GM12878 (cell line): Measurements from ENCODE around the gene ATP5ME. TPM values are rescaled to one million over a fixed set of nuclear protein-coding genes. Genes with fewer than 3 reads are reported as not detected.

Experiments
- ATAC-seq: fragments of 200-7000 bp; cut with Tn5 transposase; 3 replicates; pipeline ENCODE4 v1.9.1; 2020; ENCODE audit warnings: mild to moderate bottlenecking, moderate library complexity
- BruUV-seq: library from RNA; stranded (reverse); fragments of 400-500 nt; replicated peaks from 2 replicates; lab custom pipeline; 2021; lab: Mats Ljungman, UMichigan
- CTCF ChIA-PET: fragments of 300-600 bp; sonication (Branson Sonifier 250); formaldehyde crosslinking; extraction: SDS; loops from one replicate; lab custom pipeline; 2021; ENCODE audit warnings: inconsistent platforms; lab: Yijun Ruan, JAX
- POLR2A ChIA-PET: fragments of 350-600 bp; formaldehyde crosslinking; extraction: SDS; loops from one replicate; lab custom pipeline; 2021; ENCODE audit warnings: inconsistent platforms; lab: Charles Lee
- RAD21 ChIA-PET: fragments of 300-600 bp; sonication (Branson Sonifier 250); formaldehyde crosslinking; loops from one replicate; lab custom pipeline; 2023; ENCODE audit warnings: antibody characterized with exemption; ENCODE audit not compliant: unreplicated experiment; lab: Charles Lee
- SMC1A ChIA-PET: fragments of 300-600 bp; sonication (Branson Sonifier 250); formaldehyde crosslinking; loops from one replicate; lab custom pipeline; 2023; ENCODE audit not compliant: unreplicated experiment, uncharacterized antibody; lab: Charles Lee
- DNase-seq: peaks from one replicate; pipeline ENCODE4 v3.0.0-alpha.2; 2011; ENCODE audit warnings: low read depth, low spot score
- FAIRE-seq: peaks from 3 replicates; lab custom pipeline; 2011; peaks lifted over from hg19 to GRCh38; lab: Jason Lieb, UNC
- H2AFZ ChIP-seq: 2 replicates; pipeline ENCODE4 v1.6.0; 2011; ENCODE audit warnings: low read depth, low read length, control low read depth; ENCODE audit not compliant: control insufficient read depth
- H3K27ac ChIP-seq: 2 replicates; pipeline ENCODE4 v1.5.1; 2011; ENCODE audit warnings: control low read depth; ENCODE audit not compliant: control insufficient read depth, insufficient read depth
- H3K27me3 ChIP-seq, 2 experiments: replicated peaks in 1 of 2; 2 replicates each; pipeline versions ENCODE4 v1.6.0 to v1.6.1; 2011; ENCODE audit warnings: low read length in 1 of 2; ENCODE audit not compliant: control insufficient read depth in 2 of 2, insufficient read depth in 2 of 2
- H3K36me3 ChIP-seq, 2 experiments: 2 replicates each; pipeline ENCODE4 v1.5.1; 2011; ENCODE audit warnings: low read length in 1 of 2; ENCODE audit not compliant: control insufficient read depth in 2 of 2, insufficient read depth in 2 of 2
- H3K4me1 ChIP-seq: 2 replicates; pipeline ENCODE4 v1.6.1; 2011; ENCODE audit warnings: mild to moderate bottlenecking, low read length, moderate library complexity, mixed read lengths; ENCODE audit not compliant: control insufficient read depth, insufficient read depth
- H3K4me2 ChIP-seq: 2 replicates; pipeline ENCODE4 v1.6.0; 2011; ENCODE audit warnings: control low read depth; ENCODE audit not compliant: control insufficient read depth, insufficient read depth
- H3K4me3 ChIP-seq: fragments of 200-600 bp; sonication (generic); 2 replicates; pipeline ENCODE4 v1.5.1; 2016
- H3K79me2 ChIP-seq: 2 replicates; pipeline ENCODE4 v1.6.0; 2011; ENCODE audit warnings: low read length; ENCODE audit not compliant: control insufficient read depth, insufficient read depth
- H3K9ac ChIP-seq: 2 replicates; pipeline ENCODE4 v1.8.0; 2011; ENCODE audit warnings: low read length, control low read depth, mixed read lengths; ENCODE audit not compliant: control insufficient read depth, insufficient read depth
- H3K9me3 ChIP-seq: replicated peaks from 3 replicates; pipeline ENCODE4 v1.5.1; 2011; ENCODE audit warnings: mild to moderate bottlenecking, low read length; ENCODE audit not compliant: control insufficient read depth, insufficient read depth
- H4K20me1 ChIP-seq: 2 replicates; pipeline ENCODE4 v1.6.0; 2011; ENCODE audit not compliant: control insufficient read depth, insufficient read depth
- ATF7 ChIP-seq: fragments of 450-650 bp; IDR thresholded peaks from 2 replicates; pipeline ENCODE4 v1.6.1; 2016; ENCODE audit warnings: low read depth, mild to moderate bottlenecking
- BACH1 ChIP-seq: fragments of 450-650 bp; IDR thresholded peaks from 2 replicates; pipeline ENCODE4 v1.6.1; 2017; ENCODE audit warnings: mild to moderate bottlenecking, borderline replicate concordance
- BHLHE40 ChIP-seq, 2 experiments: fragments of 450-650 bp in 1 of 2; IDR thresholded peaks; 2 replicates each; pipeline ENCODE4 v1.6.1; 2011 to 2017; ENCODE audit warnings: low read depth in 2 of 2, borderline replicate concordance in 1 of 2, improper control_type of control experiment in 1 of 2, low read length in 1 of 2, mild to moderate bottlenecking in 1 of 2
- EZH2 ChIP-seq: IDR thresholded peaks from 2 replicates; pipeline ENCODE4 v1.6.1; 2012; ENCODE audit warnings: low read depth, mild to moderate bottlenecking, control low read depth, inconsistent platforms, low read length, borderline replicate concordance; ENCODE audit not compliant: control insufficient read depth
- NBN ChIP-seq: fragments of 450-650 bp; IDR thresholded peaks from 2 replicates; pipeline ENCODE4 v1.6.1; 2016
- PAX8 ChIP-seq: fragments of 450-650 bp; IDR thresholded peaks from 2 replicates; pipeline ENCODE4 v1.6.1; 2017; ENCODE audit warnings: mild to moderate bottlenecking, moderate library complexity
- POLR2A ChIP-seq: IDR thresholded peaks from 2 replicates; pipeline ENCODE4 v1.6.1; 2011; ENCODE audit warnings: low read depth, mild to moderate bottlenecking, low read length
- RBBP5 ChIP-seq: fragments of 200-600 bp; sonication (generic); conservative IDR thresholded peaks from 2 replicates; pipeline ENCODE4 v1.6.1; 2016
- RFX5 ChIP-seq: IDR thresholded peaks from 2 replicates; pipeline ENCODE4 v1.6.1; 2011; ENCODE audit warnings: low read depth, low read length, improper control_type of control experiment
- SP1 ChIP-seq: IDR thresholded peaks from one replicate; pipeline ENCODE4 v1.6.1; 2011; ENCODE audit warnings: low read depth, low read length
- STAT3 ChIP-seq: IDR thresholded peaks from 2 replicates; pipeline ENCODE4 v1.6.1; 2011; ENCODE audit warnings: low read depth, low read length, improper control_type of control experiment
- SUZ12 ChIP-seq: fragments of 200-600 bp; sonication (generic); IDR thresholded peaks from one replicate; pipeline ENCODE4 v1.6.1; 2018; ENCODE audit warnings: antibody characterized with exemption, mild to moderate bottlenecking; ENCODE audit not compliant: unreplicated experiment
- TAF1 ChIP-seq: IDR thresholded peaks from 2 replicates; pipeline ENCODE4 v1.6.1; 2011; ENCODE audit warnings: mild to moderate bottlenecking, low read depth, low read length, borderline replicate concordance
- USF1 ChIP-seq: IDR thresholded peaks from 2 replicates; pipeline ENCODE4 v1.6.1; 2011; ENCODE audit warnings: borderline replicate concordance, low read depth, mild to moderate bottlenecking, moderate library complexity, mixed read lengths, low read length; ENCODE audit not compliant: insufficient read depth; ENCODE audit errors: extremely low read length
- ZNF217 ChIP-seq: fragments of 450-650 bp; IDR thresholded peaks from 2 replicates; pipeline ENCODE4 v1.6.1; 2017; ENCODE audit warnings: antibody characterized with exemption, mild to moderate bottlenecking
- WGBS: methylation state at CpG from one replicate; pipeline ENCODE4 v1.1.6; 2016; ENCODE audit warnings: low lambda C conversion rate; ENCODE audit not compliant: insufficient replicate concordance, insufficient coverage; ENCODE audit errors: missing lambda C conversion rate; 5-methylcytosine and 5-hydroxymethylcytosine counted together
- in situ Hi-C: fragments of 300-500 bp; cut with MboI; formaldehyde crosslinking; loops from 9 replicates; pipeline ENCODE4 v1.14.3; 2018; ENCODE audit warnings: mixed read lengths
- intact Hi-C: fragments of 100-400 bp; cut with micrococcal nuclease; formaldehyde crosslinking; loops from one replicate; pipeline ENCODE4 v1.14.2; 2022; ENCODE audit not compliant: unreplicated experiment
- polyA plus RNA-seq, 11 experiments: library from polyadenylated mRNA; depleted of rRNA in 4 of 11; unstranded in 6 of 11; stranded (reverse) in 5 of 11; fragments of >200 nt; fragmentation: Nextera tagmentation in 4 of 11; fragmentation: Illumina TruSeq in 1 of 11; extraction: Ambion mirVana in 4 of 11; extraction: Trizol in 1 of 11; gene quantifications; 1 replicate in 1 of 11; 2 replicates in 10 of 11; pipeline versions ENCODE4 v1.2.1 to v1.2.3, GENCODE V29; 2011 to 2016; ENCODE audit warnings: inconsistent platforms in 2 of 11, missing spikeins in 2 of 11, low read depth in 1 of 11
- total RNA-seq, 4 experiments: library from RNA; depleted of rRNA in 3 of 4; stranded (reverse); fragments of >200 nt in 3 of 4; fragmentation: Illumina TruSeq in 1 of 4; extraction: Trizol in 1 of 4; gene quantifications; 2 replicates each; pipeline versions ENCODE4 v1.2.1 to v1.2.3, GENCODE V29; 2013 to 2021
- TF ChIP-seq, protein P1 (sequence below): fragments of 450-650 bp; IDR thresholded peaks from 2 replicates; pipeline ENCODE4 v1.6.1; 2014; ENCODE audit warnings: mild to moderate bottlenecking

The ATP5ME gene
- total and polyA plus RNA-seq, 10 of the 15 experiments (the other 5 are each of a cell fraction or from before 2014, with no cell fraction given) = 279 to 2,374 (median 509) TPM

DNA sequence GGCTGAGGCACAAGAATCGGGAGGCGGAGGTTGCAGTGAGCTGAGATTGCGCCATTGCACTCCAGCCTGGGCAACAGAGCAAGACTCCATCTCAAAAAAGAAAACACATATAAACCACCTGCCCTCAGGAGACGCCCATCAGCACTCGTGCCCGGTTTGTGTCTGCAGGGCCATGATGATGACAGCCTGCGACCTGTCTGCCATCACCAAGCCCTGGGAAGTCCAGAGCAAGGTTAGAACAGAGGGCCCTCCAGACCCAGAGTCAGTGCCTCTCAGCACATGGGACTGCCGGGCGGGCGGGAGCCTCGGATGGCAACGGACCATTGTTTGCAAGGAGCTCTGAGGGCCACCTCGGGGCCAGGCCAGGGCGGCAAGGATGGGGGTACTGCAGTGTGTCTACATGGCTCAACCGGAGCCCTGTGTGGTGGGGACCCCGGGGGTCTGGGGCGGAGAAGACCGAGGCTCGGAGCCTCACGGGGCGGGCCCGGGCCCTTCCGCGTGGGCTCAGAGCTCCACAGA is 9.3 kb downstream of the ATP5ME start:
- Histone ChIP-seq H3K4me1 (no peaks in the 10 kb centered on the region), H3K9ac (no peak overlapping the region), H3K27ac (no peak overlapping the region), H3K9me3 (no peaks in the 10 kb centered on the region; the same call in 2 of the 3 replicates), H2AFZ (no peak overlapping the region), H3K36me3 (no peaks in the 10 kb centered on the region), H3K27me3 (no peaks in the 10 kb centered on the region), H4K20me1 (no peaks in the 10 kb centered on the region), H3K4me2 (peak overlapping the region; percentile 49; the same call in 1 of the 2 replicates), H3K4me3 (peak overlapping the region; percentile 79; the same call in 1 of the 2 replicates), H3K79me2 (peaks cover 3% of the 10 kb centered on the region)
- ATAC-seq (no peak), FAIRE-seq (no peak), DNase-seq (no peak)
- ChIA-PET RAD21 (interaction anchor here (1.4 kb wide), 1 partner anchor 11 kb away, joined by 5 read pairs; no protein-coding TSS in a partner anchor), CTCF (interaction anchor here (0.8 to 1.1 kb wide), 5 partner anchors 9 to 62 kb away, joined by 3 to 4 read pairs (median 4); partner anchors contain the start of genes ATP5ME and MYL5), SMC1A (interaction anchor here (0.9 to 1.3 kb wide), 2 partner anchors 61 to 114 kb away, joined by 3 to 4 read pairs; no protein-coding TSS in a partner anchor), POLR2A (interaction anchor here (1.6 to 1.8 kb wide), 2 partner anchors 8 to 11 kb away, joined by 6 to 9 read pairs; no protein-coding TSS in a partner anchor)
- BruUV-seq = no TSS peak
- in situ Hi-C loops = no loop called here
- TF ChIP-seq SP1 = no peak
- TF ChIP-seq BHLHE40 (IDR thresholded peaks at IDR 0.05; ENCODE audit: borderline replicate concordance in 1 of 2, low read depth in 2 of 2, low read length in 1 of 2) = no peak
- TF ChIP-seq EZH2 = no peak
- TF ChIP-seq STAT3 = no peak
- no peak for TF ChIP-seq SUZ12
- no peak for TF ChIP-seq ZNF217
- no peak for TF ChIP-seq USF1
- TF ChIP-seq PAX8 = no peak
- TF ChIP-seq RBBP5 = no peak
- TF ChIP-seq TAF1 = no peak
- no peak for TF ChIP-seq RFX5
- no peak for TF ChIP-seq ATF7
- no peak for TF ChIP-seq POLR2A
- TF ChIP-seq, protein P1, sequence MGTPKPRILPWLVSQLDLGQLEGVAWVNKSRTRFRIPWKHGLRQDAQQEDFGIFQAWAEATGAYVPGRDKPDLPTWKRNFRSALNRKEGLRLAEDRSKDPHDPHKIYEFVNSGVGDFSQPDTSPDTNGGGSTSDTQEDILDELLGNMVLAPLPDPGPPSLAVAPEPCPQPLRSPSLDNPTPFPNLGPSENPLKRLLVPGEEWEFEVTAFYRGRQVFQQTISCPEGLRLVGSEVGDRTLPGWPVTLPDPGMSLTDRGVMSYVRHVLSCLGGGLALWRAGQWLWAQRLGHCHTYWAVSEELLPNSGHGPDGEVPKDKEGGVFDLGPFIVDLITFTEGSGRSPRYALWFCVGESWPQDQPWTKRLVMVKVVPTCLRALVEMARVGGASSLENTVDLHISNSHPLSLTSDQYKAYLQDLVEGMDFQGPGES = no peak
- TF ChIP-seq BACH1 = no peak
- no peak for TF ChIP-seq NBN
- WGBS = 89% methylated on average over 18 of the region's 24 CpGs
- intact Hi-C loops = no loop called here
